GM12878 (cell line): ENCODE results near the gene SIM1. TPM values are rescaled to one million over a fixed set of nuclear protein-coding genes. Genes with fewer than 3 reads are reported as not detected.

Experiments used
- ATAC-seq: fragments of 200-7000 bp; cut with Tn5 transposase; 3 replicates; pipeline ENCODE4 v1.9.1; 2020; ENCODE audit warnings: mild to moderate bottlenecking, moderate library complexity
- BruUV-seq: library from RNA; stranded (reverse); fragments of 400-500 nt; replicated peaks from 2 replicates; lab custom pipeline; 2021; lab: Mats Ljungman, UMichigan
- CTCF ChIA-PET: fragments of 300-600 bp; sonication (Branson Sonifier 250); formaldehyde crosslinking; extraction: SDS; loops from one replicate; lab custom pipeline; 2021; ENCODE audit warnings: inconsistent platforms; lab: Yijun Ruan, JAX
- POLR2A ChIA-PET: fragments of 350-600 bp; formaldehyde crosslinking; extraction: SDS; loops from one replicate; lab custom pipeline; 2021; ENCODE audit warnings: inconsistent platforms; lab: Charles Lee
- RAD21 ChIA-PET: fragments of 300-600 bp; sonication (Branson Sonifier 250); formaldehyde crosslinking; loops from one replicate; lab custom pipeline; 2023; ENCODE audit warnings: antibody characterized with exemption; ENCODE audit not compliant: unreplicated experiment; lab: Charles Lee
- SMC1A ChIA-PET: fragments of 300-600 bp; sonication (Branson Sonifier 250); formaldehyde crosslinking; loops from one replicate; lab custom pipeline; 2023; ENCODE audit not compliant: unreplicated experiment, uncharacterized antibody; lab: Charles Lee
- DNase-seq: peaks from one replicate; pipeline ENCODE4 v3.0.0-alpha.2; 2011; ENCODE audit warnings: low read depth, low spot score
- FAIRE-seq: peaks from 3 replicates; lab custom pipeline; 2011; peaks lifted over from hg19 to GRCh38; lab: Jason Lieb, UNC
- H2AFZ ChIP-seq: 2 replicates; pipeline ENCODE4 v1.6.0; 2011; ENCODE audit warnings: low read depth, low read length, control low read depth; ENCODE audit not compliant: control insufficient read depth
- H3K27ac ChIP-seq: 2 replicates; pipeline ENCODE4 v1.5.1; 2011; ENCODE audit warnings: control low read depth; ENCODE audit not compliant: control insufficient read depth, insufficient read depth
- H3K27me3 ChIP-seq, 2 experiments: replicated peaks in 1 of 2; 2 replicates each; pipeline versions ENCODE4 v1.6.0 to v1.6.1; 2011; ENCODE audit warnings: low read length in 1 of 2; ENCODE audit not compliant: control insufficient read depth in 2 of 2, insufficient read depth in 2 of 2
- H3K36me3 ChIP-seq, 2 experiments: 2 replicates each; pipeline ENCODE4 v1.5.1; 2011; ENCODE audit warnings: low read length in 1 of 2; ENCODE audit not compliant: control insufficient read depth in 2 of 2, insufficient read depth in 2 of 2
- H3K4me1 ChIP-seq: 2 replicates; pipeline ENCODE4 v1.6.1; 2011; ENCODE audit warnings: mild to moderate bottlenecking, low read length, moderate library complexity, mixed read lengths; ENCODE audit not compliant: control insufficient read depth, insufficient read depth
- H3K4me2 ChIP-seq: 2 replicates; pipeline ENCODE4 v1.6.0; 2011; ENCODE audit warnings: control low read depth; ENCODE audit not compliant: control insufficient read depth, insufficient read depth
- H3K4me3 ChIP-seq: fragments of 200-600 bp; sonication (generic); 2 replicates; pipeline ENCODE4 v1.5.1; 2016
- H3K79me2 ChIP-seq: 2 replicates; pipeline ENCODE4 v1.6.0; 2011; ENCODE audit warnings: low read length; ENCODE audit not compliant: control insufficient read depth, insufficient read depth
- H3K9ac ChIP-seq: 2 replicates; pipeline ENCODE4 v1.8.0; 2011; ENCODE audit warnings: low read length, control low read depth, mixed read lengths; ENCODE audit not compliant: control insufficient read depth, insufficient read depth
- H3K9me3 ChIP-seq: replicated peaks from 3 replicates; pipeline ENCODE4 v1.5.1; 2011; ENCODE audit warnings: mild to moderate bottlenecking, low read length; ENCODE audit not compliant: control insufficient read depth, insufficient read depth
- H4K20me1 ChIP-seq: 2 replicates; pipeline ENCODE4 v1.6.0; 2011; ENCODE audit not compliant: control insufficient read depth, insufficient read depth
- BHLHE40 ChIP-seq, 2 experiments: fragments of 450-650 bp in 1 of 2; IDR thresholded peaks; 2 replicates each; pipeline ENCODE4 v1.6.1; 2011 to 2017; ENCODE audit warnings: low read depth in 2 of 2, borderline replicate concordance in 1 of 2, improper control_type of control experiment in 1 of 2, low read length in 1 of 2, mild to moderate bottlenecking in 1 of 2
- KAT2A ChIP-seq: conservative IDR thresholded peaks from 2 replicates; pipeline ENCODE4 v1.6.1; 2011; ENCODE audit warnings: low read depth, low read length; ENCODE audit not compliant: control insufficient read depth
- NRF1 ChIP-seq: conservative IDR thresholded peaks from 2 replicates; pipeline ENCODE4 v1.6.1; 2011; ENCODE audit warnings: mild to moderate bottlenecking, low read depth, low read length, improper control_type of control experiment
- RFX5 ChIP-seq: IDR thresholded peaks from 2 replicates; pipeline ENCODE4 v1.6.1; 2011; ENCODE audit warnings: low read depth, low read length, improper control_type of control experiment
- SUZ12 ChIP-seq: fragments of 200-600 bp; sonication (generic); IDR thresholded peaks from one replicate; pipeline ENCODE4 v1.6.1; 2018; ENCODE audit warnings: antibody characterized with exemption, mild to moderate bottlenecking; ENCODE audit not compliant: unreplicated experiment
- WGBS: methylation state at CpG from one replicate; pipeline ENCODE4 v1.1.6; 2016; ENCODE audit warnings: low lambda C conversion rate; ENCODE audit not compliant: insufficient replicate concordance, insufficient coverage; ENCODE audit errors: missing lambda C conversion rate; 5-methylcytosine and 5-hydroxymethylcytosine counted together
- in situ Hi-C: fragments of 300-500 bp; cut with MboI; formaldehyde crosslinking; loops from 9 replicates; pipeline ENCODE4 v1.14.3; 2018; ENCODE audit warnings: mixed read lengths
- intact Hi-C: fragments of 100-400 bp; cut with micrococcal nuclease; formaldehyde crosslinking; loops from one replicate; pipeline ENCODE4 v1.14.2; 2022; ENCODE audit not compliant: unreplicated experiment
- polyA plus RNA-seq, 11 experiments: library from polyadenylated mRNA; depleted of rRNA in 4 of 11; unstranded in 6 of 11; stranded (reverse) in 5 of 11; fragments of >200 nt; fragmentation: Nextera tagmentation in 4 of 11; fragmentation: Illumina TruSeq in 1 of 11; extraction: Ambion mirVana in 4 of 11; extraction: Trizol in 1 of 11; gene quantifications; 1 replicate in 1 of 11; 2 replicates in 10 of 11; pipeline versions ENCODE4 v1.2.1 to v1.2.3, GENCODE V29; 2011 to 2016; ENCODE audit warnings: inconsistent platforms in 2 of 11, missing spikeins in 2 of 11, low read depth in 1 of 11
- total RNA-seq, 4 experiments: library from RNA; depleted of rRNA in 3 of 4; stranded (reverse); fragments of >200 nt in 3 of 4; fragmentation: Illumina TruSeq in 1 of 4; extraction: Trizol in 1 of 4; gene quantifications; 2 replicates each; pipeline versions ENCODE4 v1.2.1 to v1.2.3, GENCODE V29; 2013 to 2021

SIM1 gene
- total and polyA plus RNA-seq, 10 of the 15 experiments (the other 5 are each of a cell fraction or from before 2014, with no cell fraction given) = not detected

DNA sequence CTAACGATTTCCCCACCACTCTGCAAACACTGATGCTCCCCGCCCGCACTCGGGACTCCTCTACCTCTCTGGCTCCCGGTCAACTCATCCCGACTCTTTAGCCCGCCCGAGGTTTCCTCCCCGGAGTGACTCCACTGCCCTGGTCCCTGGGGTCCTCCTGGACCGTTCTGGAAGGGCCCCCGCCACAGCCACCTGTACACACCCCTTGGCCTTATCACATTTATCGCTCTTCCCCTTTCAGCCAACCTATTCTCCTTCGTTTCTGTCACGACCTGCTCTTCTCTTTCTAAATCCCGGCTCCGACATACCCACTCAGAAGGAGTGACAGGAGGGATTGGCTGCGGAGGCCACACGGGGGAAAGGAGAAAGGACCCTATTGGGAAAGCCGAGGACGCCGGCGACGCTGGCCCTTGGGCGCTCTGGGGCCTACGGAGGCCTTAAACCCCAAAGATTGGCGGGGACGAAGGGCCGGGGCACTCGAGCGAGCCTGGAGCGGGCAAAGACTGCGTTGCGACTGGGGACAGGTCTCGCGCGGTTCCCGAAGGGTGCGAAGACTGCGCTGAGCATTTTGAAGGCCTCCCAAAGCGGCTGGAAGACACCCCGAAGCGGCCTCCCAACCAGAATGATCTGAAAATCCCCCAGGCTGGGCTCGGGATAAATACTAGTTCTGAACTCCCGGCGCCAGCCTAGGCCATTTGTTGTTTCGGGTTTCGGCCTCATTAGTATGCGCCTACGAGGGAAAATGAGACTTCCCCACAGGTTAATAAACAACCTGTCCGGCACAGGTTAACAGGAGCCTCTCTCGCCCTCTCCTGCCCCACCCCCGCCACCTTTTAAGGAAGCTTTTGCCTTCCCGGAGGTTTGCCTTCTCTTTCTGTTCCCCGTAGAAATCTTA is 9.2 kb downstream of the SIM1 start:
- BruUV-seq = no TSS peak
- ChIA-PET RAD21 (no interaction called here), CTCF (interaction anchor here (1.0 kb wide), 1 partner anchor 348 kb away, joined by 4 read pairs; no protein-coding TSS in a partner anchor)

DNA sequence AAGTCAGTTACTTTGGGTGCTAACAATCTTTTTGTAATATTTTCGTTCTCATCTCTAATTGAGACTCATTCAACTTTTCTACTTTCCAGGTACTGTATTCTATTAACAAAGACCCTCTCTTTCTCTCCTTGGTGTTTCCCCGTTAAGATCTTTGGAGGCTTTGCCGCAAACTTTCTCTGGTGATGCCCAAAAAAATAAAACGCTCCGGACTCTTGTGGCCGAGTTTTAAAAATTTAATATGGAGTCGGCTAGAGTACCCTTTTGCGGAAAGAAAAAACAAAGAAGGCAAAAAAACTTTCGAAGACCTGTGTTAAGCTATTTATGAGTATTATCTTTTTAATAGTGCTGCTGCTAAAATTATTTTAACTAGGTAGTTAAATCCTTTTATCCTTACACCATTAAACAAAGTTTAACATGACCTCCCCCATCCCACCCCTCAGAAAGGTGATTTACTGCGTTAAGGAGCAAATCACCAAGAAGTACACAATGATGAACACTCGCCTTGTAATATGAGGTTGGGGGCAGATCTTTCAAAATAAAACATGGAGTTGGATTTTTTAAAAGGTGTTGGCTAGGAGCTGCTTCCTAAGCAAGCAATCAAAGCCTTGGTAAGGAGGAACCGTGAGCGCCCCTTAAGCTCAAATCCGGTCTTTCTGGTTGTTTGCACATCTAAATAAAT is 10.0 kb downstream of the SIM1 start:
- RAD21 ChIA-PET = no interaction called here
- SMC1A ChIA-PET = no interaction called here
- POLR2A ChIA-PET = no interaction called here
- Histone ChIP-seq H3K4me2 (no peak overlapping the region), H3K4me1 (no peaks in the 10 kb centered on the region), H3K4me3 (no peak overlapping the region), H3K79me2 (no peaks in the 10 kb centered on the region), H3K9me3 (peaks cover 3% of the 10 kb centered on the region; the same call in 2 of the 3 replicates), H4K20me1 (no peaks in the 10 kb centered on the region), H3K36me3 (no peaks in the 10 kb centered on the region), H3K27me3 (peaks cover 16 to 36% of the 10 kb centered on the region in 2 experiments), H2AFZ (no peak overlapping the region), H3K27ac (no peak overlapping the region), H3K9ac (no peak overlapping the region)
- in situ Hi-C loops = no loop called here
- 46% methylated on average over 14 of the region's 14 CpGs for WGBS
- ATAC-seq (no peak), DNase-seq (no peak)
- BruUV-seq = no TSS peak
- CTCF ChIA-PET = no interaction called here
- intact Hi-C loops = no loop called here
- TF ChIP-seq KAT2A (no peak), BHLHE40 (IDR thresholded peaks at IDR 0.05; ENCODE audit: borderline replicate concordance in 1 of 2, low read depth in 2 of 2, low read length in 1 of 2) (no peak), RFX5 (no peak)
- TF ChIP-seq, all 136 proteins: peak for 0
- FAIRE-seq = no peak

More for the DNA sequence above, 9.2 kb downstream of the SIM1 start:
- Histone ChIP-seq H3K4me1 (no peaks in the 10 kb centered on the region), H4K20me1 (no peaks in the 10 kb centered on the region), H3K4me3 (no peak overlapping the region), H2AFZ (no peak overlapping the region), H3K79me2 (no peaks in the 10 kb centered on the region), H3K36me3 (no peaks in the 10 kb centered on the region), H3K9me3 (peaks cover 3% of the 10 kb centered on the region; the same call in 2 of the 3 replicates), H3K9ac (no peak overlapping the region), H3K27me3 (peaks cover 16 to 38% of the 10 kb centered on the region in 2 experiments), H3K4me2 (no peak overlapping the region), H3K27ac (no peak overlapping the region)
- no peak for DNase-seq
- ChIA-PET SMC1A (no interaction called here), POLR2A (no interaction called here)
- ATAC-seq = peak; percentile 23; the same call in 1 of the 3 replicates
- in situ Hi-C loops (no loop called here), intact Hi-C loops (no loop called here)
- 57% methylated on average over 53 of the region's 54 CpGs for WGBS
- TF ChIP-seq NRF1 (no peak), SUZ12 (peak; percentile 74)
- FAIRE-seq = no peak
